Measurements from ENCODE around the gene TAS2R30.

DNA sequence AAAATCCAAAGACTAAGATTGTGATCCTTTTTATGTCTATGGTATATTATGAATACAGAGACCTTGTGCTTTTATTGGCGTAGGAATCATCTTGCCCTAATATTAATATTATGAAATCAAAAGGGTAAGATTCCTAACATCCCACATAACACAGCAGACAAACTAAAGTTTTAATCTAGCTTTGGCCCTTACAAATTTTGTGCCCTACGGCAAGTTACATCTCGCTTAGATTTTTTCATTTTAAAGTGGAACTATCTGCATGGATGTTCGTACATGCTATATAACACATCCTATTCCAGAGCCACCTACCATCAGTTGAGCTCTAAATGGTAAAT, 36.3 kb upstream of the TAS2R30 start:
- TF ChIP-seq, protein P1, sequence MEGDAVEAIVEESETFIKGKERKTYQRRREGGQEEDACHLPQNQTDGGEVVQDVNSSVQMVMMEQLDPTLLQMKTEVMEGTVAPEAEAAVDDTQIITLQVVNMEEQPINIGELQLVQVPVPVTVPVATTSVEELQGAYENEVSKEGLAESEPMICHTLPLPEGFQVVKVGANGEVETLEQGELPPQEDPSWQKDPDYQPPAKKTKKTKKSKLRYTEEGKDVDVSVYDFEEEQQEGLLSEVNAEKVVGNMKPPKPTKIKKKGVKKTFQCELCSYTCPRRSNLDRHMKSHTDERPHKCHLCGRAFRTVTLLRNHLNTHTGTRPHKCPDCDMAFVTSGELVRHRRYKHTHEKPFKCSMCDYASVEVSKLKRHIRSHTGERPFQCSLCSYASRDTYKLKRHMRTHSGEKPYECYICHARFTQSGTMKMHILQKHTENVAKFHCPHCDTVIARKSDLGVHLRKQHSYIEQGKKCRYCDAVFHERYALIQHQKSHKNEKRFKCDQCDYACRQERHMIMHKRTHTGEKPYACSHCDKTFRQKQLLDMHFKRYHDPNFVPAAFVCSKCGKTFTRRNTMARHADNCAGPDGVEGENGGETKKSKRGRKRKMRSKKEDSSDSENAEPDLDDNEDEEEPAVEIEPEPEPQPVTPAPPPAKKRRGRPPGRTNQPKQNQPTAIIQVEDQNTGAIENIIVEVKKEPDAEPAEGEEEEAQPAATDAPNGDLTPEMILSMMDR (IDR thresholded peaks at IDR 0.05; ENCODE audit: low read depth, low read length) = no peak
- TF ChIP-seq MAX (IDR thresholded peaks at IDR 0.05; ENCODE audit: low read depth, low read length) = no peak
- no peak for TF ChIP-seq POLR2A (IDR thresholded peaks at IDR 0.05; ENCODE audit: extremely low read depth, insufficient read length)

All from NB4 (cell line).